ENCODE data around the gene GFRA4. TPM values are rescaled to one million over a fixed set of nuclear protein-coding genes. Genes with fewer than 3 reads are reported as not detected.

Gene GFRA4
- total RNA-seq, 2 donors from 2014 or later = not detected

- Histone ChIP-seq H3K9me3 (no peaks in the 10 kb centered on the region), H3K4me1 (no peaks in the 10 kb centered on the region), H3K27ac (peak overlapping the region; percentile 53), H3K27me3 (peaks cover 20% of the 10 kb centered on the region), H3K36me3 (no peaks in the 10 kb centered on the region), H3K4me3 (peak overlapping the region; percentile 35), H3K9ac (ENCODE audit: low read depth in 2 of 2, low read length in 2 of 2) (peak overlapping the region in 1 of 2 donors; percentile 34)
- intact Hi-C loops (cut with DNase I) = loop anchor here (10.0 kb wide), 1 partner anchor 404 kb away; no protein-coding TSS in a partner anchor
- no peak for TF ChIP-seq CTCF (IDR thresholded peaks at IDR 0.05)
- DNase-seq = no peak
Measured at GRCh38 chr20:3680701-3681351, 17.6 kb upstream of the GFRA4 start.

GRCh38 chr20:3679749-3680700 is 16.8 kb upstream of the GFRA4 start:
- Histone ChIP-seq H3K9me3 (no peaks in the 10 kb centered on the region), H3K27me3 (peaks cover 20% of the 10 kb centered on the region), H3K36me3 (no peaks in the 10 kb centered on the region), H3K27ac (peak overlapping the region; percentile 53), H3K4me3 (no peak overlapping the region), H3K4me1 (no peaks in the 10 kb centered on the region), H3K9ac (ENCODE audit: low read depth in 2 of 2, low read length in 2 of 2) (peak overlapping the region; percentile 24 to 34)
- TF ChIP-seq CTCF (IDR thresholded peaks at IDR 0.05) = no peak
- peak; percentile 41 for DNase-seq
- intact Hi-C loops (cut with DNase I) = loop anchor here (10.0 kb wide), 1 partner anchor 405 kb away; no protein-coding TSS in a partner anchor

- TF ChIP-seq CTCF (IDR thresholded peaks at IDR 0.05) = no peak
- Histone ChIP-seq H3K27ac (peak overlapping the region; percentile 53), H3K4me1 (no peaks in the 10 kb centered on the region), H3K27me3 (peaks cover 20% of the 10 kb centered on the region), H3K9ac (ENCODE audit: low read depth in 2 of 2, low read length in 2 of 2) (no peak overlapping the region), H3K36me3 (no peaks in the 10 kb centered on the region), H3K9me3 (no peaks in the 10 kb centered on the region), H3K4me3 (no peak overlapping the region)
- intact Hi-C loops (cut with DNase I) = no loop called here
- no peak for DNase-seq
Measured at GRCh38 chr20:3678856-3679720, 15.9 kb upstream of the GFRA4 start.

- Histone ChIP-seq H3K9ac (ENCODE audit: low read depth in 2 of 2, low read length in 2 of 2) (no peak overlapping the region), H3K4me1 (no peaks in the 10 kb centered on the region), H3K9me3 (no peaks in the 10 kb centered on the region), H3K27me3 (peaks cover 25% of the 10 kb centered on the region), H3K27ac (no peak overlapping the region), H3K4me3 (no peak overlapping the region), H3K36me3 (no peaks in the 10 kb centered on the region)
- intact Hi-C loops (cut with DNase I) = no loop called here
- no peak for TF ChIP-seq CTCF (IDR thresholded peaks at IDR 0.05)
- DNase-seq = no peak
Measured at GRCh38 chr20:3678198-3678597, 15.0 kb upstream of the GFRA4 start.

- Histone ChIP-seq H3K4me1 (no peaks in the 10 kb centered on the region), H3K27me3 (peaks cover 29% of the 10 kb centered on the region), H3K9ac (ENCODE audit: low read depth in 2 of 2, low read length in 2 of 2) (no peak overlapping the region), H3K27ac (no peak overlapping the region), H3K9me3 (no peaks in the 10 kb centered on the region), H3K4me3 (no peak overlapping the region), H3K36me3 (no peaks in the 10 kb centered on the region)
- no peak for TF ChIP-seq CTCF (IDR thresholded peaks at IDR 0.05)
- intact Hi-C loops (cut with DNase I) = no loop called here
- DNase-seq = peak; percentile 42
Measured at GRCh38 chr20:3677733-3678132, 14.5 kb upstream of the GFRA4 start.
